GM21360 (cell line): ENCODE results near the gene SLC5A4.

Source experiments
- ATAC-seq: cut with Tn5 transposase; IDR thresholded peaks from one replicate; pipeline ENCODE4 v1.9.1; 2021; ENCODE audit warnings: mild to moderate bottlenecking, moderate library complexity; ENCODE audit not compliant: unreplicated experiment

Gene SLC5A4

GRCh38 chr22:32233091-32233490 lies 22.1 kb downstream of the SLC5A4 start:
- ATAC-seq, result no peak

- ATAC-seq, result no peak
Measured at GRCh38 chr22:32232191-32232830, 22.8 kb downstream of the SLC5A4 start.

DNA sequence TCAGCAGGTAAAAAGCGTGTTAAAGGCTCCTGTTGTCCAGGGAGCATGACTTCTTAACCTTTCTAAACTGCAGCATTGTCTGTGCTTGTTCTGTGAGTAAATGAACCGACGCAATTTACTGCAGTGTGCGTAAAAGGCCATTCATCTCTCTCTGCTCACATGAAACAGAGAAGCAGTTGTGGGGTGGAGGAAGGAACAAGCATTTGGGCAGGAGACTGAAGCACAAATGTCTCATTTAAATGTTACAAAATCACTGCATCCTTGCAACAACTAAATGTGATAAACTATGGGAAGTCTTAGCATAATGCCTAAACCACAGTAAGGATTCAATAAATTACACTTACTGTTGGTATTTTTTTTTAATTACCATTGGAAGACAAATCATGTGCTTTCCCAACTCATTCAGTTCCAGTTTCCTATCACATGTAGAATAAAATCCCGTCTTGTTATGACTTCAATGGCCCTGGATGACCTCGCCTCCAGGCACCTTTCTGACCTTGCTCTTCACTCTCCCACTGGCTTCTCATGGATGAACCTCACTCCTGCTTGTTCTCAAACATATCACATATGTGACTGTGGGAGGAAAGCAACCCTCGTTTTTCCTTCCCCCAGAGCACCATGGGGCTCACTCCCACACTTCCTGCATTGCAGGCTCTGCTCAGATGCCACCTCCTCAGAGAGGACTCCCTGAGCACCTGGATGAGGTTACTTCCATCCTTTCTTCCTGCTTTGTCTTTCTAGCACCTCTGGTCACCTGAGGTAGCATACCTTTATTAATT lies 28.6 kb downstream of the SLC5A4 start:
- no peak for ATAC-seq

GRCh38 chr22:32222991-32223390 lies 32.2 kb downstream of the SLC5A4 start:
- ATAC-seq, result no peak

DNA sequence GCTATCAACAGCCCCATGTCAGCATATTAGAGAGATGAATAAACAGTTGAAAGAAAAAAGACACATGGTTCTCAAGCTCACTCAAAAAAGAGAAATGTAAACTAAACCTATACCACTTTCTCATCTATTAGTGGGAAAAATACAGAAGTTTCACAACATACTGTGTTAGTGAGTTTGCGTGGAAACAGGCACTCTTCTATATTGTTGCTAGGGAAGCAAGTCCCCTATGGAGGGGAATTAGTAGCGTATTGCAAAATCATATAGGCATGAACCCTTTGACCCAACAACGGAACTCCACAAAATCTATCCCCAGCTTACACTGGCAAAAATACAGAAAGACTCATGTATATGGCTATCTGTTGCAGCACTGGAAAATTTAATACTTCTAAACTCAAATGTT lies 36.1 kb downstream of the SLC5A4 start:
- ATAC-seq, result no peak

DNA sequence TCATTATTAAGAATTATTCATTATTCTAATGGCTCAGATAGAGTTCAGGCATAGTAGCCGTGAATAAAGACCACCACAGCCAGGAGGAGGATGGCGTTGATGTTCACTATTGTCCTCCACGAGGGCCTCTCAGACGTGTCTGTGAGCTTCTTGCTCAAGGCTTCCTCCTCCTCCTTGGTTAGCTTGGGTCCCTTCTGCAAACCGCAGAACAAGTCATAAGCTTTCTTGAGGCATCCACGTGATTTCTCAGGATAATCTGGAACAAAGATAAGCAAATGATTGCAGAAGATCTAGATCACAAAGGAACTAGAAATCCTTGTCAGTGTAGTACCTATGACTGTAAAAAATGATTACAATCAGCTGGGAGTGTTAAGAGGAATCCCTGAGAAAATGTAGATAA lies 36.7 kb downstream of the SLC5A4 start:
- no peak for ATAC-seq

DNA sequence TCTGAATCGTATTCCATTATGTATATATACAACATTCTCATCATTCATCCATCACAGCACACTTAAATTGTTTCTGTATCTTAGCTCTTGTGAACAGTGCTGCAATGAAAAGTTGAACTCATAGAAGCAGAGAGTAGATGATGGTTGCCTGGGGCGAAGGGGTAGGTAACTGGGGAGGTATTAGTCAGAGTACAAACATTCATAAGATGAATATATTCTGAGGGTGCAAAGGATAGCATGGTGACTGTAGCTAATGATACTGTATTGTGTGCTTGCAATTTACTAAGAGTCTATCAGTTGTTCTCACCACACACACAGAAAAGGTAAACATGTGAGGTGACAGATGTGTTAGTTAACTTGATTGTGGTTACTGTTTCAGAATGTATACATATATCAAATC lies 37.7 kb downstream of the SLC5A4 start:
- ATAC-seq, result no peak

GRCh38 chr22:32216911-32217310 lies 38.2 kb downstream of the SLC5A4 start:
- no peak for ATAC-seq

GRCh38 chr22:32211011-32211410 lies 44.1 kb downstream of the SLC5A4 start:
- no peak for ATAC-seq

- ATAC-seq, result no peak
Measured at GRCh38 chr22:32208681-32209080, 46.5 kb downstream of the SLC5A4 start.

GRCh38 chr22:32207971-32208480 lies 47.1 kb downstream of the SLC5A4 start:
- no peak for ATAC-seq

DNA sequence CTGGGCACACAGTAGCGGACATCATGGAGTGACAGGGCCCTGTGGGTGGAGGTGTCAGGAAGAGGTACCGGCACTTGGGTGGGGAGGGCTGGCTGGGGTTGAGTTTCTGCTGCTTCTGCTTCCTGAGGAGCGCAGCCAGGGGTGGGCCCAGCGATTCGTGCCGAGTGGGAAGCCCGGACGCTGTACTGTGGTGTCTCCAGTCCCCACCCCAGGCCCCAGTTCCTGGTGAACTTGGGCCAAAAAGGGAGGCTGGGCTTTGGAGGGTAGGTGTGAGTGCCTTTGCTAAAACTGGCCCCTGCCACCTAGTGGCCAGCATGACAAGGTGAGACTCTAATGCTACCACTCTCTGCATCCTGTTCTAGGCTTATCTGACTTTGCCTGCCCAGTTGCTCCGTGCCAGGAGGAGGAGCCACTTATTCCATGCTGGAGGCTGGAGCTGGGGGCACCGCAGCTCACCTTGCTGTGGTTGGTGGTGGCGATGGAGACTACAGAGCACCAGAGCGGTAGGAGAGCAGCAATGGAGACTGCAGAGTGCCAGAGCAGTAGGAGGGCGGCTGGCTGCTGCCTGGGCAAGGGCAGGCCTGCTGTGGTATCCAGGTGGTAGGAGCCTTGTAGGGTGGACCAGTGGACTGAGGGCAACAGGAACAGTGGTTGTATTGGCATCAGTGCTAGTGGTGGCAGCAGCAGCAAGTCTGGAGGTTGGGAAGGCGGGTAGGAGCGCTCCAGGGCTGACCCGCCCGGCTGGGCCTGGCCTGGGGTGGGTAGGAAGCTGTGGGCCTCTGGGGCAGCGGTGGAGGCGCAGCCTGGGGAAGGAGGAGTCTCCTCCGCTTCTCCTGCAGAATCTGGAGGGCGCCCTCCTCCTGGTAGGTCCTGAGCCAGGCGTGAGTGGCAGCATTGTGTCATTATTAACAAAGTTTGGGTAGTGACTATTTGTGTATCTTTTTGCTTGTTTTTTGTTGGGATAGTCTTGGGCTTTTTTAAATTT lies 48.1 kb downstream of the SLC5A4 start:
- no peak for ATAC-seq

DNA sequence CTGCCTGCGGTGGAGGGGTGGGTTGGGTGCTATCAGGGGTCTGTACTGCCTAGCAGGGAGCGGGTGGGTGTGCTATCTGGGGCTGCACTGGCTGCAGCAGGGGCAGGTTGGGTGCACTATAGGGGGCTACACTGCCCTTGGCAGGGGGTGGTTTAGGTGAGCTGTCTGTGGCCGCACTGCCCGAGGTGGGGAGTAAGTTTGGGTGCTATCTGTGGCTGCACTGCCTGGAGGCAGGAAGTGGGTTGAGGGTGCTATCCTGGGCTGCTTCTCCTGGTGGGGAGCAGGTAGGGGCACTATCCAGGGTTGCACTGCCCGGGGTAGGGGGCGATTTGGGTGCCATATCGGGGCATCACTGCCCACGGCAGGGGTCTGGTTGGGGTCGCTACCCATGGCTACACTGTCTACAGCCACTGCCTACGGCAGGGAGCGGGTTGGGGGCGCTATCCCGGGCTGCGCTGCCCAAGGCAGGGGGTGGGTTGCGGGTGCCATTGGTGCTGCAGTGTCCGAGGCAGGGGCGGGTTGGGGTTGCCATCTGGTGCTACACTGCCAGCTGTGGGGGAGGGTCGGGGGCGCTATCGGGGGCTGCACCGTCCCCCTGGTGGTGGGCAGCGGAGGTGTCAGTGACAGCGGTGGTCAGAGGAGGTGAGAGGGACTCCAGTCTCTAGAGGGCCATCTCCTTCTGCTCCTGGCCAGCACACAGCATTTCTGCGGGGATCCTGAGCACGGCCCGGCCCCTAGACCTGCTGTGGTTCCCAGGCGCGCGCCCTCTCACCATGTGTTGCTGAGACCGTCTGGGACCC lies 49.0 kb downstream of the SLC5A4 start:
- no peak for ATAC-seq

DNA sequence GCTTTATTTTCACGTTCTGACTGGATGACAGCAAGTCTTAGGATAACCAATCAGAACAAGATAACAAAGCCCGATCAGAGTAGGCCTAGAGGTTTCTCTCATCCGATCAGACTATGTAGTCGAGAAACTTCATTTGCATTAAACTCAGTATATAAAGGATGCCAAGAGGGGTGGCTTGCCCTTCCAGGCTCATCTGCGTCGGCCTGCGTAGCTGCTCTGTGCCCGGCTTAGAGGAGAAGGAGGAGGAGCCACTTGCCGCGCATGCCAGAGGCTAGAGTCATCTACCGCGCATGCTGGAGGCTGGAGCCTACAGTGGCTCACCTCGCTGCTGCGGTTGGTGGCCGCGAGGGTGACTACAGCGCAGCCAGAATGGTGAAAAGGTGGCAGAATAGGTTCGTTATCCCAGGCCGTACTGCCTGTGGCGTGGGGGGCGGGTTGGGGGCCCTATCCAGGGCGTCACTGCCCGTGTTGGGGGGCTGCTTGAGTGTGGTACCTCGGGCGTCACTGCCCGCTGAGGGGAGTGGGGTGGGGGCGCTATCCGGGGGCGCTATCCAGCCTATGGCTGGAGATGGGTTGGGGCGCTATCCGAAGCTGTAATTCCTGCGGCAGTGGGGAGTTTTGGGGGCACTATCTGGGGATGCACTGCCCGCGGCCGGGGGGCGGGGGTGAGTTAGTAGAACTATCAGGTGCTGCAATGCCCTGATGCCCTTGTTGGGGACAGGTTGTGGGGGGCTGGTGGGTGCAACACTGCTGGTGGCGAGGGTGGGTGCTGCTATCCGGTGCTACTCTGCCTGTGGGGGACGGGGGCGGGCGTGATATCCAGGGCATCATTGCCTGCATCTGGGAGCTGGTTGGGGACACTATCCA lies 50.1 kb downstream of the SLC5A4 start, which contains the start of gene RFPL2:
Gene RFPL2 (minus strand): TSS at position 218 of the 867 bp plus-strand sequence. CDS start 2,622 bp downstream, outside the sequence.
- no peak for ATAC-seq

GRCh38 chr22:32204040-32204855 lies 50.9 kb downstream of the SLC5A4 start:
- ATAC-seq, result no peak

DNA sequence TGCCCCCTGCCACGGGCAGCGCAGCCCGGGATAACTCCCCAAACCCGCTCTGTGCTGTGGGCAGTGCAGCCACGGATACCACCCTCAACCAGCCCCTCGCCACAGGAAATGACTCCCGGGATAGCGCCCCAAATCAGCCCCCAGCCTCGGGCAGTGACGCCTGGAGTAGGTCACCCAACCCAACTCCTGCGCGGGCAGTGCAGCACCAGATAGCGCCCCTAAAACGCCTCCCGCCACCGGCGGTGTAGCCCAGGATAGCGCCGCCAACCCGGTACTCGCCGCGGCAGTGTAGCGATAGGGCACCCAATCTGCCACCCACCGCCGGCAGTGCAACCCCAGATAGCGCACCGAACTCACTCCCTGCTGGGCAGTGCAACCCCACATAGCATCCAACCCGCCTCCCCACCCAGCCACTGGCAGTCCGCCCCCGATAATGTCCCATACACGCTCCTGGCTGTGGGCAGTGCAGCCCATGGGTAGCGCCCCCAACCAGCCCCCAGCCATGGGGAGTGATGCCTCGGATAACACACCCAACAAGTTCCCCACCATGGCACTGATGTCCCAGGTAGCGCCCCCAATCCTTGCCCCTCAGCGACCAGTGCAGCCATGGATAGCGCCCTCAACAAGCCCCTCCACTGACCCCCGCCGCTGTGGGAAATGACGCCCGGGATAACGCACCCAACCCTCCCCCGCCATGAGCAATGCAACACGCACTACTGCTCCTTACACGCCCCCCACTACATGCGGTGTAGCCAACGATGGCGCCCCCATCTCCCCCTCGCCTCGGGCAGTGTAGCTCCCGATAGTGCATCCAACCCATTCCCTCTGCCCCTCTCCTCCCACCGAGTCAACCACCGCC lies 51.7 kb downstream of the SLC5A4 start:
- no peak for ATAC-seq

DNA sequence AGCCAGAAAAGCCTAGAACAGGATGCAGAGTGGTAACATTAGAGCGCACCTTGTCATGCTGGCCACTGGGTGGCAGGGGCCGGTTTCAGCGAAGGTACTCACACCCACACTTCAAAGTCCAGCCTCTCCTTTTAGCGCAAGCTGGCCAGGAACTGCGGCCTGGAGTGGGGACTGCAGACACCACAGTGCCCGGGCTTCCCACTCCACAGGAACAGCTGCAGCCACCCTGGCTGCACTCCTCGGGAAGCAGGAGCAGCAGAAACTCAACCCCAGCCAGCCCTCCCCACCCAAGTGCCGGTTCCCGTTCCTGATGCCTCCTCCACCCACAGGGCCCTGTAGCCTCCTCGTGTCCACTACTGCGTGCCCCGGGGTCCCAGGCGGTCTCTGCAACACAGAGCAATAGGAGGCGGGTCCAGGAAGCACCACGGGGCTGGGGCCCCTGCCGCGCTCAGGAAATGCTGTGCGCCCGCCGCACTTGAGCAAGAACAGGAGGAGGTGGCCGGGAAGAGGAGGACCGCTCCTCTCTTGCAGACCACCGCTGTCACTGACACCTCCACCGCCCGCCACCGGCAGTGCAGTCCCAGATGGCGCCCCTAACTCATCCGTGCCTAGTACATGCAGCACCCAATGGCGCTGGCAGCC lies 52.5 kb downstream of the SLC5A4 start:
- ATAC-seq, result no peak
